Tibial nerve (tissue), 4 donors: ENCODE measurements around the gene DDI1. TPM values are rescaled to one million over a fixed set of nuclear protein-coding genes. Genes with fewer than 3 reads are reported as not detected.

ENCODE experiments used
- DNase-seq, 2 donors: peaks; one replicate each; pipeline ENCODE4 v3.0.0-alpha.2; 2019; ENCODE audit warnings: low spot score in 2 of 2
- H3K27ac ChIP-seq, 4 donors: fragments of 200-600 bp; sonication (generic) in 3 of 4; one replicate each; pipeline ENCODE4 v1.5.1; 2017 to 2019; ENCODE audit warnings: mild to moderate bottlenecking in 1 of 4
- H3K27me3 ChIP-seq, 2 donors: fragments of 200-600 bp; sonication (generic) in 1 of 2; one replicate each; pipeline versions ENCODE4 v1.5.1 to v1.6.0; 2017 to 2019
- H3K36me3 ChIP-seq, 3 donors: fragments of 200-600 bp; sonication (generic); one replicate each; pipeline ENCODE4 v1.5.1; 2018 to 2019
- H3K4me1 ChIP-seq, 4 donors: fragments of 200-600 bp; sonication (generic) in 3 of 4; one replicate each; pipeline ENCODE4 v1.5.1; 2017 to 2019
- H3K4me3 ChIP-seq, 4 donors: fragments of 200-600 bp; sonication (generic) in 3 of 4; one replicate each; pipeline ENCODE4 v1.5.1; 2017 to 2019; ENCODE audit warnings: mild to moderate bottlenecking in 1 of 4, moderate library complexity in 1 of 4
- H3K9me3 ChIP-seq, 4 donors: fragments of 200-600 bp; sonication (generic) in 3 of 4; one replicate each; pipeline ENCODE4 v1.5.1; 2017 to 2019
- CTCF ChIP-seq, 5 experiments: fragments of 200-600 bp in 3 of 5; fragments of 450-650 bp in 2 of 5; sonication (generic) in 3 of 5; IDR thresholded peaks; one replicate each; pipeline ENCODE4 v1.5.1; 2016 to 2019; ENCODE audit warnings: antibody characterized with exemption in 5 of 5, mild to moderate bottlenecking in 3 of 5, moderate library complexity in 2 of 5
- EP300 ChIP-seq, 2 donors: sonication (generic); formaldehyde crosslinking; IDR thresholded peaks; one replicate each; pipeline ENCODE4 v1.6.1; 2017; ENCODE audit warnings: antibody characterized with exemption in 2 of 2, mild to moderate bottlenecking in 1 of 2
- POLR2A ChIP-seq, 2 donors: fragments of 450-650 bp; IDR thresholded peaks; one replicate each; pipeline ENCODE4 v1.6.1; 2017; ENCODE audit warnings: antibody characterized with exemption in 2 of 2, mild to moderate bottlenecking in 2 of 2, moderate library complexity in 2 of 2
- WGBS, 2 donors: methylation state at CpG; one replicate each; pipeline ENCODE4 v1.1.5; 2018; 5-methylcytosine and 5-hydroxymethylcytosine counted together
- total RNA-seq, 4 donors: library from RNA; depleted of rRNA; stranded (reverse); fragments of >200 nt; gene quantifications; one replicate each; pipeline ENCODE4 v1.1.0, GENCODE V29; 2016

Gene DDI1
- total RNA-seq, 4 donors from 2014 or later = not detected

GRCh38 chr11:104057908-104058307 lies 21.5 kb downstream of the DDI1 start:
- Histone ChIP-seq H3K27me3 (no peaks in the 10 kb centered on the region), H3K4me1 (no peaks in the 10 kb centered on the region), H3K4me3 (no peak overlapping the region), H3K27ac (no peak overlapping the region), H3K9me3 (no peaks in the 10 kb centered on the region), H3K36me3 (no peaks in the 10 kb centered on the region)
- TF ChIP-seq POLR2A (IDR thresholded peaks at IDR 0.05) = no peak
- no peak for DNase-seq
- 95 to 96% methylated on average over 5 of the region's 5 CpGs for WGBS, 2 donors

- DNase-seq = no peak
- Histone ChIP-seq H3K4me1 (no peaks in the 10 kb centered on the region), H3K27ac (no peak overlapping the region), H3K36me3 (no peaks in the 10 kb centered on the region), H3K9me3 (no peaks in the 10 kb centered on the region), H3K4me3 (no peak overlapping the region), H3K27me3 (no peaks in the 10 kb centered on the region)
- 94 to 95% methylated on average over 4 of the region's 4 CpGs for WGBS, 2 donors
- TF ChIP-seq POLR2A (IDR thresholded peaks at IDR 0.05) (no peak), EP300 (IDR thresholded peaks at IDR 0.05) (no peak)
These were observed 22.2 kb downstream of the DDI1 start for GRCh38 chr11:104058680-104059079.

GRCh38 chr11:104060004-104060794 lies 23.8 kb downstream of the DDI1 start:
- Histone ChIP-seq H3K9me3 (no peaks in the 10 kb centered on the region), H3K27ac (no peak overlapping the region), H3K4me1 (no peaks in the 10 kb centered on the region), H3K27me3 (no peaks in the 10 kb centered on the region), H3K36me3 (no peaks in the 10 kb centered on the region), H3K4me3 (no peak overlapping the region)
- 88 to 93% methylated on average over 3 of the region's 3 CpGs for WGBS, 2 donors
- TF ChIP-seq POLR2A (IDR thresholded peaks at IDR 0.05) = no peak
- no peak for TF ChIP-seq EP300 (IDR thresholded peaks at IDR 0.05)
- TF ChIP-seq CTCF (IDR thresholded peaks at IDR 0.05) = no peak
- no peak for DNase-seq

GRCh38 chr11:104060820-104061219 lies 24.4 kb downstream of the DDI1 start:
- Histone ChIP-seq H3K4me3 (no peak overlapping the region), H3K27ac (no peak overlapping the region), H3K36me3 (no peaks in the 10 kb centered on the region), H3K27me3 (no peaks in the 10 kb centered on the region), H3K9me3 (no peaks in the 10 kb centered on the region), H3K4me1 (no peaks in the 10 kb centered on the region)
- TF ChIP-seq CTCF (IDR thresholded peaks at IDR 0.05) (no peak), EP300 (IDR thresholded peaks at IDR 0.05) (no peak), POLR2A (IDR thresholded peaks at IDR 0.05) (no peak)
- DNase-seq = no peak
- WGBS, 2 donors = 84 to 90% methylated on average over 1 of the region's 1 CpG

GRCh38 chr11:104061853-104062521 lies 25.5 kb downstream of the DDI1 start:
- no peak overlapping the region for H3K4me3 ChIP-seq
- H3K4me1 ChIP-seq = no peaks in the 10 kb centered on the region
- no peak overlapping the region for H3K27ac ChIP-seq
- no peak for DNase-seq
- TF ChIP-seq CTCF (IDR thresholded peaks at IDR 0.05) (no peak), EP300 (IDR thresholded peaks at IDR 0.05) (peak in 1 of 2 donors; percentile 18)
- WGBS, 2 donors = 86 to 87% methylated on average over 9 of the region's 9 CpGs
- H3K27me3 ChIP-seq = no peaks in the 10 kb centered on the region
- H3K9me3 ChIP-seq = no peaks in the 10 kb centered on the region
- H3K36me3 ChIP-seq = no peaks in the 10 kb centered on the region

- Histone ChIP-seq H3K9me3 (no peaks in the 10 kb centered on the region), H3K4me1 (no peaks in the 10 kb centered on the region), H3K4me3 (no peak overlapping the region), H3K27me3 (no peaks in the 10 kb centered on the region), H3K36me3 (no peaks in the 10 kb centered on the region), H3K27ac (no peak overlapping the region)
- 74 to 79% methylated on average over 5 of the region's 5 CpGs for WGBS, 2 donors
- DNase-seq = no peak
- TF ChIP-seq POLR2A (IDR thresholded peaks at IDR 0.05) (no peak), EP300 (IDR thresholded peaks at IDR 0.05) (no peak), CTCF (IDR thresholded peaks at IDR 0.05) (no peak)
These were observed 27.7 kb downstream of the DDI1 start for GRCh38 chr11:104064034-104064630.
